K562 (cell line): ENCODE results near the gene ORAI2. TPM values are rescaled to one million over a fixed set of nuclear protein-coding genes. Genes with fewer than 3 reads are reported as not detected.

ENCODE experiments used
- ATF7 ChIP-seq: fragments of 450-650 bp; IDR thresholded peaks from 2 replicates; pipeline ENCODE4 v1.7.1; 2014; ENCODE audit warnings: mild to moderate bottlenecking, moderate library complexity
- CREB1 ChIP-seq, 2 experiments: sonication (generic) in 1 of 2; formaldehyde crosslinking in 1 of 2; IDR thresholded peaks; 2 replicates each; pipeline versions ENCODE4 v1.6.1 to v1.8.0; 2012 to 2022; ENCODE audit warnings: inconsistent platforms in 1 of 2, mild to moderate bottlenecking in 1 of 2, missing genetic modification reagents in 1 of 2, moderate library complexity in 1 of 2
- CREB5 ChIP-seq: fragments of 250-450 bp; sonication (Bioruptor Pico); IDR thresholded peaks from 2 replicates; pipeline ENCODE4 v1.5.0; 2020; ENCODE audit warnings: mild to moderate bottlenecking
- DIDO1 ChIP-seq: fragments of 450-650 bp; IDR thresholded peaks from 2 replicates; pipeline ENCODE4 v1.6.1; 2016; ENCODE audit warnings: low read depth, missing biosample characterization, missing genetic modification characterization
- EZH2 ChIP-seq: IDR thresholded peaks from 2 replicates; pipeline ENCODE4 v1.6.1; 2012; ENCODE audit warnings: low read depth, mild to moderate bottlenecking, inconsistent platforms, low read length, borderline replicate concordance
- FOXP1 ChIP-seq: sonication (generic); formaldehyde crosslinking; IDR thresholded peaks from 2 replicates; pipeline ENCODE4 v1.8.0; 2022; ENCODE audit warnings: mild to moderate bottlenecking, missing genetic modification reagents
- GTF2B ChIP-seq: IDR thresholded peaks from 2 replicates; pipeline ENCODE4 v1.6.1; 2011; ENCODE audit not compliant: insufficient read length; ENCODE audit errors: extremely low read depth
- HDAC2 ChIP-seq: fragments of 450-650 bp; IDR thresholded peaks from 2 replicates; pipeline ENCODE4 v1.6.1; 2016; ENCODE audit warnings: mild to moderate bottlenecking
- MCM3 ChIP-seq: fragments of 450-650 bp; IDR thresholded peaks from 2 replicates; pipeline ENCODE4 v1.6.1; 2016
- NONO ChIP-seq, 2 experiments: fragments of 200-400 bp in 1 of 2; fragments of 450-650 bp in 1 of 2; formaldehyde crosslinking in 1 of 2; IDR thresholded peaks; 2 replicates each; pipeline ENCODE4 v1.6.1; 2017; ENCODE audit warnings: low read depth in 2 of 2, mild to moderate bottlenecking in 2 of 2, moderate library complexity in 2 of 2, low read length in 1 of 2
- SMARCC2 ChIP-seq: fragments of 450-650 bp; IDR thresholded peaks from 2 replicates; pipeline ENCODE4 v1.6.1; 2017; ENCODE audit warnings: antibody characterized with exemption, moderate library complexity, mild to moderate bottlenecking, low read depth
- SREBF1 ChIP-seq: fragments of 150-350 bp; IDR thresholded peaks from 2 replicates; pipeline ENCODE4 v1.6.1; 2014; ENCODE audit warnings: antibody characterized with exemption, low read depth, low read length, borderline replicate concordance
- TCF7L2 ChIP-seq: fragments of 150-350 bp; IDR thresholded peaks from 2 replicates; pipeline ENCODE4 v1.6.1; 2016; ENCODE audit warnings: low read depth, mild to moderate bottlenecking, low read length, moderate library complexity
- TOE1 ChIP-seq, 2 experiments: fragments of 450-650 bp in 1 of 2; sonication (generic) in 1 of 2; formaldehyde crosslinking in 1 of 2; IDR thresholded peaks; 2 replicates each; pipeline versions ENCODE4 v1.7.1 to v1.8.0; 2016 to 2022; ENCODE audit warnings: borderline replicate concordance in 2 of 2, mild to moderate bottlenecking in 2 of 2, antibody characterized with exemption in 1 of 2, inconsistent platforms in 1 of 2, low read depth in 1 of 2, missing genetic modification reagents in 1 of 2, moderate library complexity in 1 of 2
- ZBTB11 ChIP-seq, 3 experiments: fragments of 200-800 bp in 1 of 3; fragments of 250-450 bp in 1 of 3; fragments of 450-650 bp in 1 of 3; sonication (Bioruptor Pico) in 1 of 3; sonication (Bioruptor generic) in 1 of 3; formaldehyde crosslinking in 1 of 3; IDR thresholded peaks; 2 replicates each; pipeline versions ENCODE4 v1.6.1 to v1.8.0; 2016 to 2022; ENCODE audit warnings: mild to moderate bottlenecking in 2 of 3, missing genetic modification characterization in 2 of 3, missing compliant biosample characterization in 1 of 3, moderate library complexity in 1 of 3
- ZNF512 ChIP-seq: IDR thresholded peaks from 2 replicates; pipeline ENCODE4 v1.6.1; 2016; ENCODE audit warnings: missing genetic modification characterization, missing compliant biosample characterization
- ZNF740 ChIP-seq, 3 experiments: fragments of 200-800 bp in 1 of 3; sonication (Bioruptor generic) in 1 of 3; sonication (generic) in 1 of 3; formaldehyde crosslinking in 1 of 3; IDR thresholded peaks; 2 replicates each; pipeline versions ENCODE4 v1.6.1 to v1.8.0; 2016 to 2022; ENCODE audit warnings: mild to moderate bottlenecking in 2 of 3, missing compliant biosample characterization in 2 of 3, missing genetic modification characterization in 2 of 3, missing genetic modification reagents in 1 of 3
- polyA plus RNA-seq, 8 experiments: library from polyadenylated mRNA; depleted of rRNA in 4 of 8; stranded (reverse) in 5 of 8; unstranded in 3 of 8; fragments of >200 nt; fragmentation: Nextera tagmentation in 2 of 8; fragmentation: Illumina TruSeq in 1 of 8; extraction: Ambion mirVana in 2 of 8; extraction: Trizol in 1 of 8; gene quantifications; 2 replicates each; pipeline versions ENCODE4 v1.2.1 to v1.2.3, GENCODE V29; 2011 to 2014; ENCODE audit warnings: inconsistent platforms in 1 of 8, missing spikeins in 1 of 8
- total RNA-seq, 7 experiments: library from RNA; depleted of rRNA in 6 of 7; stranded (reverse); fragments of >200 nt in 6 of 7; fragmentation: Illumina TruSeq in 2 of 7; extraction: Trizol in 2 of 7; gene quantifications; 2 replicates each; pipeline versions ENCODE4 v1.2.1 to v1.2.3, GENCODE V29; 2011 to 2021; ENCODE audit warnings: low replicate concordance in 1 of 7

Gene ORAI2
- total and polyA plus RNA-seq, 9 of the 15 experiments (the other 6 are each of a cell fraction or from before 2014, with no cell fraction given) = 1.1 to 27.7 (median 9.2) TPM

- TF ChIP-seq ZBTB11 (CRISPR knock-in tag; IDR thresholded peaks at IDR 0.05) = peak in 2 of 3 experiments; percentile 41 to 86; a peak in 2 of 6 replicates
- TF ChIP-seq SREBF1 = no peak
- TF ChIP-seq MCM3 = no peak
- TF ChIP-seq TOE1 (IDR thresholded peaks at IDR 0.05; ENCODE audit: borderline replicate concordance) = peak; percentile 39
- TF ChIP-seq TOE1 (CRISPR knock-in tag; IDR thresholded peaks at IDR 0.05; ENCODE audit: borderline replicate concordance, low read depth) = 0 out of 2 replicates have a peak, but pooled peaks have one; percentile 32
- no peak for TF ChIP-seq GTF2B
- TF ChIP-seq HDAC2 = 0 out of 2 replicates have a peak, but pooled peaks have one; percentile 35
- TF ChIP-seq TCF7L2 = no peak
- TF ChIP-seq ZNF512 (tag) = no peak
- no peak for TF ChIP-seq ZNF740 (CRISPR knock-in tag; IDR thresholded peaks at IDR 0.05)
- TF ChIP-seq ZNF740 (tag; IDR thresholded peaks at IDR 0.05) = no peak
- TF ChIP-seq DIDO1 (tag) = no peak
- TF ChIP-seq EZH2 = no peak
- peak; percentile 81 to 94 for TF ChIP-seq NONO (IDR thresholded peaks at IDR 0.05; ENCODE audit: low read depth in 2 of 2, low read length in 1 of 2)
- peak; percentile 77; the same call in 1 of the 2 replicates for TF ChIP-seq FOXP1 (CRISPR knock-in tag)
- peak; percentile 77 for TF ChIP-seq CREB1 (IDR thresholded peaks at IDR 0.05)
- TF ChIP-seq CREB1 (CRISPR knock-in tag; IDR thresholded peaks at IDR 0.05) = peak; percentile 78
- TF ChIP-seq SMARCC2 = no peak
- peak; percentile 87 for TF ChIP-seq ATF7
- TF ChIP-seq CREB5 (CRISPR knock-in tag) = no peak
Measured at GRCh38 chr7:102464577-102465280, 31.4 kb downstream of the ORAI2 start, which contains the start of the genes ALKBH4 and LRWD1 (continued).
